Activated CD4-positive, alpha-beta T cell treated with anti-CD3 and anti-CD28 coated beads, Interleukin-2, amount 50 U/mL, for 1 hour (primary cell): ENCODE data around the gene MAP4K3.

ENCODE experiments used
- DNase-seq: peaks from one replicate; pipeline ENCODE4 v3.0.0-alpha.2; 2020

Gene MAP4K3

GRCh38 chr2:39437522-39438296 lies 624 bp upstream of the MAP4K3 start:
- DNase-seq, result peak; percentile 29

DNA sequence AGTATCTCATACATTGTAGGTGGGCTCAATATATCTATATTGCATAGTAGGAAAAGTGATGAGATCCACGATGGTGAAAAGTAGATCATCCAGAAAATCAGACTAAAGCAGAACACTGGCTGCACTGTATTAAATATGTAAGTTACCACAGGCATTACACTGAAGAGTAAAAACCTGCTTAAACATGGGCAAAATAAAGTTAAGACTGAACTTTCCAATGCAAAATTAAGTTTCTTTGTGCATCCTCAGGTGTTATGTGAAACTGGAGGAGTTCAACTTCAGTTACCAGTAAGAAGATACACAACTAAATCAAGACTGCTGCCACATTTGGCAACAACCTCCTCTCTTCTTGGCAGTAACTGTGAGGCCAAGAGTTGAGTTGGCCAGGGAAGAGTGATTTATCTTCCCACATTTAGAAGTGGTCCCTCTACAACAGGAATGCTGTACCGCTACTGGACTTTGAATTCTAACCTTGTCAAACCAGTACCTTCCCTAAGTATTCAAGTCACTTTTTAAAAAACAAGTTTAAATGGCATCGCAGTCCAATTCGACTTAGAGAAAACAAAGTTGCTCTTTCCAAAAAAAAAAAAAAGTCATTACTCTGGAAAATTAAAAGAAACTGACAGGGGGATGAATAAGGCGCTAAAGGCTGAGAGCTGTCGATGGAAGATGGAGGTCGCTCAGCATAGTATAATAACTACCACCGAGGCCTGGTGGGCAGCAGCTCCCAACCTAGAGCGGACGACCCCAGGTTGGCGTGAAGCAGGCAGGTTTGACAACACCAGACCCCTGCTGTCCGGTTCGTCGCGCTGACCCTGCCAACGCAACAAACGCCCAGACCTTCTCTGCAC lies 1.1 kb downstream of the MAP4K3 start:
- no peak for DNase-seq

GRCh38 chr2:39435234-39435633 lies 1.9 kb downstream of the MAP4K3 start:
- DNase-seq, result no peak

DNA sequence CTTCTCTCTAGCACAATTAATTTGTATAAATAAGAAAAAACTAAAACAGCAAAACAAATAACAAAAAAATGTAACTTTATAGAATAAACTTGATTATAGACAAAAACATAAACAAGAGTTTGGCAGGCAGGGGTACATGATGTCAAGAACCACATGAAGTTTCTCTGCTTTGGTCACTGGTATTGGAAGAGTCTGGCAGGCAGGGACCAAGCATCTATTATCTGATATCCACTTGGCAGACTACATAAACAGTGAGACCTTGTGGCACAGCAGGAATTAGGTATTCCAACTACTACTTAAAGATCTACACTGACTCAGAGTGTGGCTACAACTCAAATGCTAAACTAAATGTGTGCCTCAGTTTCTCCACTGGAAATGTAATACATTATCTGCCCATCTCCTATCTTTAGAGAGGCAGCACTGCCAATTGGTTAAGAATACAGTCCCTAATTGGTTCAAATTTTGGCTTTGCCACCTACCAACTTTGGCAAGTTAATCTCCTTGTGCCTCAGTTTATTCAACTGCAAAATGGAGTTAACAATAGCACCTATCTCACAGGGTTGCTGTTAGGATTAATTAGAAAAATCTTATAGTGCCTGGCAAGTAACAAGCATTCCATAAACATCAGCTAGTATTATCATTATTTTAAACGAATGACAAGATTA lies 2.7 kb downstream of the MAP4K3 start:
- no peak for DNase-seq

DNA sequence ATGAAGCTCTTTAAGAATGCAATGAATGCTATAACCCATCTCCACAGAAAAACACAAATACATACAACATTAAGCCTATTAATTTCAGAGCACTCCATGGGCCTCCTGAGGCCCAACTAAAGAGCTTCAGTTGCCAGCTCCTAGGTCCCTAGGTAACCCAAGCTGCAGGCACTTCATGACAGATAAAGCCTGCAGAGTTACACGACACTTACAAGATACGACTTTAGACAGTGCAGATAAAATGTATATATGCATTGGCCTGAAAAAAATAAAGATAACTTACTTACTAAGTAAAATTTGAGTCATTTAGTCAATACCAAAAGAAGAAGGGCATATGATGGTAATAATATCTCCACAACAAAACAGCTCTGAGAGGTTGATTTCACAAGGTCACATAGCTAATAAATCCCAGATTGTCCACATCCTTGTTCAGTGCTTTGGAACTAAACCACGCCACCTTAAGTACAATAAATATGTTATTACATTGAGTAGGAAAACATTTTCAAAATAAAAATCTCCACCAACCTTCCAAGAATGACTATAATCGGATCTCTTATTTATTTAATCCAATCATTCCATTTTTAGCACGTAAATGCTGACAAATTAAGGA lies 3.4 kb downstream of the MAP4K3 start:
- DNase-seq, result no peak

GRCh38 chr2:39432701-39433100 lies 4.4 kb downstream of the MAP4K3 start:
- DNase-seq, result no peak

GRCh38 chr2:39431592-39432316 lies 5.3 kb downstream of the MAP4K3 start:
- DNase-seq, result no peak

DNA sequence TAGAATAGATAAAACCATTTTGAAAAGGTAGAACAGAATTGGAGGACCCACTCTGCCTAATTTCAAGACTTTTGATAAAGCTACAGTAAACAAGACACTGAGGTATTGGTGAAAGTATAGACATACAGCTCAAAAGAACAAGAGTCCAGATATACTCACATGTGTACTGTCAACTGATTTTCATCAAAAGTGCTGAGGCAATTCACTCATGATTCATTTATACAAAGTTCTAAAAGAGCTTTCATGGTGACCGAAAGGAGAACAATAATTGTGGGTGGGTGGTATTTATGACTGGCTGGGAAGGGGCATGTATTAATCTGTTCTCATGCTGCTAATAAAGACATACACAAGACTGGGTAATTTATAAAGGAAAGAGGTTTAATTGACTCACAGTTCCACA lies 7.3 kb downstream of the MAP4K3 start:
- DNase-seq, result no peak

GRCh38 chr2:39424951-39425350 lies 12.1 kb downstream of the MAP4K3 start:
- DNase-seq, result no peak

DNA sequence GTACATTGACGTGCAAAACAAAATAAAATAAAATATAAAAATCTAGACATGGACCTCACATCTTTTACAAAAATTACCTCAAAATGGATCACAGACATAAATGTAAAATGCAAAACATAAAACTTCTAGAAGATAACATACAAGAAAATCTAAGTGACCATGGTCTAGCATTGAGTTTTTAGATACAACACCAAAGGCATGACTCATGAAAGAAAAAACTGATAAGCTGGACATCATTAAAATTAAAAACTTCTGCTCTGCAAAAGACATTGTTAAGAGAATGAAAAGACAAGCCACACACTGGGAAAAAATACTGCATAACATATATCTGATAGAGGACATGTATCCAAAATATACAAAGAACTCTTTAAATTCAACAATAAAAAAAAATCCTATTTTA lies 14.4 kb downstream of the MAP4K3 start:
- DNase-seq, result no peak

DNA sequence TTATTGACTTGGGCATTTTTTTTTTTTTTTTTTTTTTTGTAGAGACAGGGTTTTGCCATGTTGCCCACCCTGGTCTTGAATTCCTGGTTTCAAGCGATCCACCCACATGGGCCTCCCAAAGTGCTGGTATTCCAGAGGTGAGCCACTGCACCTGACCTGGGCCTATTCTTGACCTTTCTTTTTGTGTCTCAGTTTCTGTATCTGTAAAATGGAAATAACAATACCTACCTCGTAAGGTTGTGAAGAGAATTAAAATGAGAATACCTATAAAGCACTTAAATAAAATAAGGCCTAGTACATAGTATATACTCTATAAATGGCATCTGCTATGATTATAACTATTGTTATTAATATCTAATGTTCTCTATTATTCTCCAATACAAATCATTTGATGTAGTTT lies 15.7 kb downstream of the MAP4K3 start:
- DNase-seq, result no peak

- no peak for DNase-seq
These were observed 17.5 kb downstream of the MAP4K3 start for GRCh38 chr2:39419282-39420223.

DNA sequence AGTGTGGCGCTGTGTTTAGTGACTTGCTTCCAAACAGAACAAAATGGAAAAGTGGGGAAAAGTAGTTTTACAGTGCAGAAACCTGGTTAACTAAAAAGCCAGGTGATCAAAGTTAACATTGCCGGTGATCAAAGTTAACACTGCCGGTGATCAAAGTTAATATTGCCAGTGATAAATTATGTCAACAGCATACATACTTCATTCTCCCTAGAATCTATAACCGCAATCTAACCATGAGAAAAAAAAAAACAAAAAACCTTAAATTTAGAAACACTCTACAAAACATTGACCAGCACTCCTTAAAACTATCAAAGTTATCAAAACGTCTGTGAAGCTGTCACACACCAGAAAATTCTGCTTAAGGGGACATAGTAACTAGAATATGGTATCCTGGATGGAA lies 18.6 kb downstream of the MAP4K3 start:
- DNase-seq, result no peak

DNA sequence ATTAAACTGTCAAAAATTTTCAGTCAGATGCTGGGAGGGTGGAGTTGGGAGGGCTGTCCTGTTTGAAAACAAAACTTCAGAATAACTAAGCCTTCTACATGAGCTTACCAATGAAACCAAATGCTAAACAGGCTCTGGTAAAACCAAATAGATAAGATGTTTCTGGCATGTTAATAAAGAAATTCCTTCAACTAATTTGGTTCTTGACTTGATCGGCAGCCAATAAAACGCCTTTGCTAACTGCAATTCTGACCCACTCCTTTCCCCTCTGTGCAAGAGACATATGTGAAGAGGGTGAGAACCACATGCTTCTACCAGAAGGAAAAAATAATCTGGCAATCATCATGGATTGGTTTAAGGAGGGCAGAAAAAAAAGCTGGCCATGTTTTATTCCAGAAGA lies 20.9 kb downstream of the MAP4K3 start:
- no peak for DNase-seq

DNA sequence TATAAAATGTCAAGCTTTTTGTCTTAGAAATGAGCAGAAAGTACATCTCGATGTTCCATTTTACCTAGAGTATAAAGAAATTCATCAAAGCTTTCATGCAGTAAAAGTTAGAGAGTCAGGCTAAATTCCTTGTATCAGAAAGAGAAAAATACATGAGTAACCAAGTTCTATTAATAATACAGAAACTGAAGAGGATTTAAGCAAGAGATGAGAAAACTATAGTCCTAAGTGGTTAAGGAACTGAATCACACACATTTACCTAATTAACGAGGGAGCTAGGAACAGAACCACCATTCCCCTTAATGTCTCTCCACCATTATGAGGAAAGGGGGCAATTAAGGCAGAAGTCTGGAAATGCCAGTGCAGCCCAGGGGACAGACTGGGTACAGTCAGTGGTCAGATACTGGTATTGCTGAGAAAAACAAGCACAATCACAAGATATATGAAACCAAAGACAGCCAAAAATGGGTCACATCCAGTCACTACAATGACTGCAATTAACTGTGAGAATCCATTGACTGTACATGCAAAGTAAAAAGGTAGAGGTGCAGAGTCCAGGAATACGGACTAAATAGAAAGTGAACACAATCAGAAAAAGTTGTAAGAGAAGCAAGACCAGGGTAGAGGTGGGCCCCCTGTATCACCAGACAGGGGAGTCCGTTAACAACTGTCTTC lies 23.9 kb downstream of the MAP4K3 start:
- no peak for DNase-seq

DNA sequence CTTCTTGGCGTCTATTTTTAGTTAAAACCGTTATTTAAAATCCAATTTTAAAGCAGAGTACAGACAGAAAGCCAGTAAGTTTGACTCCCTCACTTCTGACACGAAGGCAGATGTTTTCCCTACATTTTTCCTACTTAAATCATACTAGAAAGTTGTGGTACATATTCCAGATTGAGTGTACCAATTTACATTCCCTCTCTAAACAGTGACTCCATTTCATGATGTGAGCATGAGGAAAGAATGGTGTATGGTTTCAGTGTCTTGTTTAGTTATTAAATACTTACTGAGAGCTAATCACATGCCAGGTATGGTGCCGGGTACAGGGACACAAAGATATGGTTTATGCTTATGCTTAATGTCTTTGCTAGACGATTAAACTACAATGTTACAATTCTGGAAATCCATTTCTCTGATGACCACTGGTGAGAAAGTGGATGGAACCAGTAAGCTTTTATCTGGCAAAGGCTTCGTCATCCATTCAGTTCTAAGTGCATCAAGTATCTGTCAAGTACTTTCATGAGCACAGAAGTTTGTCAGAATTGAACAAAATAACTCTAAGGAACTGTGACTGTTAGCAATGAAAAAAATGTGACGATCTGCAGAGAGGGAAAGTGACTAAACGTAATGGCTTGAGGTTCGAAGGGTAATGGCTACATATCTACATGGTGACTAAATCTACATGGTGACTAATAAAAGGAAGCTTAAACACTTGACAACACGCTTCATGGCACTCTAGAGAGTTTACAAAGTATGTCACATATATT lies 25.7 kb downstream of the MAP4K3 start:
- DNase-seq, result no peak

- no peak for DNase-seq
These were observed 27.2 kb downstream of the MAP4K3 start for GRCh38 chr2:39409697-39410389.

GRCh38 chr2:39408351-39409136 lies 28.5 kb downstream of the MAP4K3 start:
- no peak for DNase-seq
